ENCODE measurements around the gene TMEM35B. TPM values are rescaled to one million over a fixed set of nuclear protein-coding genes. Genes with fewer than 3 reads are reported as not detected.
"Not testable (repeated sequence)": the region's sequence is repeated elsewhere in the genome, so short reads cannot be mapped to it uniquely, and the experiment has no call there.

The TMEM35B gene
- total RNA-seq, 1 donor from 2014 or later, result 15.6 TPM

DNA sequence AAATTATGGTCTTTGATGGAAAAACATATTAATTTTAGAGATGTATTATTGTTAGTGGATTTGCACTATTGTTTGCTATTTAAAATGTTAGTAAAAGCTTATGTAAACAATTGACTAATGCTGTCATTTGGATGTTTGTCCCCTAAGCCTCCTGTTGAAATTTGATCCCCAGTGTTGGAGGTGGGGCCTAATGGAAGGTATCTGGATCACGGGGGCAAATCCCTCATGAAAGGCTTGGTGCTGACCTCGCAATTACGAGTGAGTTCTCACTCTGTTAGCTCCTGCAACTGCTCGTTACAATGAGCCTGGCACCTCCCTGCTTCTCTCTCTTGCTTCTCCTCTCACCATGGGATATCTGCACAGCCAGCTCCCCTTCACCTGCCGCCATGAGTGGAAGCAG, 14.3 kb downstream of the TMEM35B start:
- Histone ChIP-seq H3K4me3 (ENCODE audit: insufficient read depth, low read depth, low read length) (no peak overlapping the region), H3K9me3 (ENCODE audit: insufficient read depth, low read depth, low read length) (no peaks in the 10 kb centered on the region), H3K27ac (ENCODE audit: low read depth, low read length) (no peak overlapping the region), H3K9ac (ENCODE audit: low read length) (no peak overlapping the region), H2AFZ (ENCODE audit: low read depth, low read length) (no peak overlapping the region), H3K27me3 (ENCODE audit: insufficient read depth, low read length) (no peaks in the 10 kb centered on the region), H4K20me1 (ENCODE audit: insufficient read depth, low read length) (no peaks in the 10 kb centered on the region), H3K36me3 (ENCODE audit: insufficient read depth, low read length) (no peaks in the 10 kb centered on the region), H3K4me1 (ENCODE audit: insufficient read depth, low read length) (no peaks in the 10 kb centered on the region), H3K4me2 (ENCODE audit: low read length) (no peak overlapping the region), H3K79me2 (ENCODE audit: insufficient read depth, low read length) (no peaks in the 10 kb centered on the region)
- TF ChIP-seq EZH2 (IDR thresholded peaks at IDR 0.05; ENCODE audit: insufficient read depth, low read length) (no peak), CTCF (IDR thresholded peaks at IDR 0.05; ENCODE audit: insufficient read depth, low read depth, low read length) (no peak)
- peaks cover 1% of the 10 kb centered on the region for H3K36me3 Mint-ChIP-seq (ENCODE audit: low read depth, unreplicated experiment)
- no peaks in the 10 kb centered on the region for H3K27me3 Mint-ChIP-seq (ENCODE audit: low read depth, unreplicated experiment)
- peaks cover 11% of the 10 kb centered on the region for H3K4me1 Mint-ChIP-seq (ENCODE audit: low read depth, unreplicated experiment)
- no peak for FAIRE-seq
- H3K27ac Mint-ChIP-seq (ENCODE audit: unreplicated experiment), result no peak overlapping the region
- H3K4me3 Mint-ChIP-seq (ENCODE audit: unreplicated experiment), result no peak overlapping the region
- peaks cover 3% of the 10 kb centered on the region for H3K9me3 Mint-ChIP-seq (ENCODE audit: unreplicated experiment)
- no peak for DNase-seq (ENCODE audit: low read depth)

GRCh38 chr1:34970220-34970735, 14.9 kb downstream of the TMEM35B start:
- no peaks in the 10 kb centered on the region for H4K20me1 ChIP-seq (ENCODE audit: insufficient read depth, low read length)
- H3K4me1 Mint-ChIP-seq (ENCODE audit: low read depth, unreplicated experiment), result peaks cover 5% of the 10 kb centered on the region
- no peak overlapping the region for H3K4me2 ChIP-seq (ENCODE audit: low read length)
- H3K9ac ChIP-seq (ENCODE audit: low read length), result no peak overlapping the region
- H3K27me3 ChIP-seq (ENCODE audit: insufficient read depth, low read length), result peaks cover 4% of the 10 kb centered on the region
- no peaks in the 10 kb centered on the region for H3K79me2 ChIP-seq (ENCODE audit: insufficient read depth, low read length)
- H3K27me3 Mint-ChIP-seq (ENCODE audit: low read depth, unreplicated experiment), result no peaks in the 10 kb centered on the region
- no peak overlapping the region for H3K27ac Mint-ChIP-seq (ENCODE audit: unreplicated experiment)
- no peak for FAIRE-seq
- TF ChIP-seq EZH2 (IDR thresholded peaks at IDR 0.05; ENCODE audit: insufficient read depth, low read length) (no peak), CTCF (IDR thresholded peaks at IDR 0.05; ENCODE audit: insufficient read depth, low read depth, low read length) (no peak)
- no peak overlapping the region for H3K4me3 ChIP-seq (ENCODE audit: insufficient read depth, low read depth, low read length)
- peaks cover 3% of the 10 kb centered on the region for H3K9me3 Mint-ChIP-seq (ENCODE audit: unreplicated experiment)
- no peaks in the 10 kb centered on the region for H3K9me3 ChIP-seq (ENCODE audit: insufficient read depth, low read depth, low read length)
- peak; percentile 53 for DNase-seq (ENCODE audit: low read depth)
- no peak overlapping the region for H3K4me3 Mint-ChIP-seq (ENCODE audit: unreplicated experiment)
- H3K36me3 ChIP-seq (ENCODE audit: insufficient read depth, low read length), result no peaks in the 10 kb centered on the region
- no peak overlapping the region for H3K27ac ChIP-seq (ENCODE audit: low read depth, low read length)
- H3K36me3 Mint-ChIP-seq (ENCODE audit: low read depth, unreplicated experiment), result no peaks in the 10 kb centered on the region
- no peaks in the 10 kb centered on the region for H3K4me1 ChIP-seq (ENCODE audit: insufficient read depth, low read length)
- H2AFZ ChIP-seq (ENCODE audit: low read depth, low read length), result no peak overlapping the region

DNA sequence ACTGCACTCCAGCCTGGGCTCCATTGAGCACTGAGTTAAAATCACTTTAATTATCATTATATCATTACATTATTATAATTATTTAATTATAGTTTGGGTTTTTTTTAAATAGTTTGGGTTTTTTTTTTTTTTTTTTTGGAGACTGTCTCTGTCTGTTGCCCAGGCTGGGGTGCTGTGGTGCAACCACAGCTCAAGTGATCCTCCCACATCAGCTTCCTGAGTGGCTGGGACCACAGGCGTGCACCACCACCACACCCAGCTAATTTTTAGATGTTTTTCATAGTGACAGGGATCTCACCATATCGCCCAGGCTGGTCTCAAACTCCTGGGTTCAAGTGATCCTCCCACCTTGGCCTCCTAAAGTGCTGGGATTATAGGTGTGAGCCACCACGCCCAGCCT, 16.9 kb downstream of the TMEM35B start:
- H3K27ac Mint-ChIP-seq (ENCODE audit: unreplicated experiment); DNase-seq (ENCODE audit: low read depth); H4K20me1 ChIP-seq (ENCODE audit: insufficient read depth, low read length); H3K4me1 ChIP-seq (ENCODE audit: insufficient read depth, low read length); H3K27me3 Mint-ChIP-seq (ENCODE audit: low read depth, unreplicated experiment); H3K36me3 ChIP-seq (ENCODE audit: insufficient read depth, low read length); H3K27me3 ChIP-seq (ENCODE audit: insufficient read depth, low read length); H3K9me3 Mint-ChIP-seq (ENCODE audit: unreplicated experiment); H3K9ac ChIP-seq (ENCODE audit: low read length); H3K4me3 ChIP-seq (ENCODE audit: insufficient read depth, low read depth, low read length); H3K9me3 ChIP-seq (ENCODE audit: insufficient read depth, low read depth, low read length); FAIRE-seq; H3K4me2 ChIP-seq (ENCODE audit: low read length); H2AFZ ChIP-seq (ENCODE audit: low read depth, low read length); H3K27ac ChIP-seq (ENCODE audit: low read depth, low read length); H3K79me2 ChIP-seq (ENCODE audit: insufficient read depth, low read length); H3K4me3 Mint-ChIP-seq (ENCODE audit: unreplicated experiment); H3K36me3 Mint-ChIP-seq (ENCODE audit: low read depth, unreplicated experiment); H3K4me1 Mint-ChIP-seq (ENCODE audit: low read depth, unreplicated experiment): not testable (repeated sequence)

- not testable (repeated sequence) for H4K20me1 ChIP-seq (ENCODE audit: insufficient read depth, low read length); H3K36me3 Mint-ChIP-seq (ENCODE audit: low read depth, unreplicated experiment); H3K4me1 Mint-ChIP-seq (ENCODE audit: low read depth, unreplicated experiment); H3K4me3 Mint-ChIP-seq (ENCODE audit: unreplicated experiment); DNase-seq (ENCODE audit: low read depth); H2AFZ ChIP-seq (ENCODE audit: low read depth, low read length); H3K79me2 ChIP-seq (ENCODE audit: insufficient read depth, low read length); H3K4me3 ChIP-seq (ENCODE audit: insufficient read depth, low read depth, low read length); H3K4me2 ChIP-seq (ENCODE audit: low read length); H3K4me1 ChIP-seq (ENCODE audit: insufficient read depth, low read length); H3K36me3 ChIP-seq (ENCODE audit: insufficient read depth, low read length); H3K27ac ChIP-seq (ENCODE audit: low read depth, low read length); H3K27me3 ChIP-seq (ENCODE audit: insufficient read depth, low read length); FAIRE-seq; H3K9ac ChIP-seq (ENCODE audit: low read length); H3K27me3 Mint-ChIP-seq (ENCODE audit: low read depth, unreplicated experiment); H3K9me3 Mint-ChIP-seq (ENCODE audit: unreplicated experiment); H3K27ac Mint-ChIP-seq (ENCODE audit: unreplicated experiment); H3K9me3 ChIP-seq (ENCODE audit: insufficient read depth, low read depth, low read length)
These were observed 17.5 kb downstream of the TMEM35B start for GRCh38 chr1:34967672-34968071.

Data from astrocyte (in vitro differentiated cells and primary cell).